Measurements from ENCODE around the gene ZNF853. TPM values are rescaled to one million over a fixed set of nuclear protein-coding genes. Genes with fewer than 3 reads are reported as not detected.
"Not testable (repeated sequence)": the region's sequence is repeated elsewhere in the genome, so short reads cannot be mapped to it uniquely, and the experiment has no call there.

The ZNF853 gene
- total RNA-seq, 1 experiment from 2014 or later = under 0.01 TPM

- DNase-seq (ENCODE audit: low read depth) = no peak
Measured at GRCh38 chr7:6606866-6607583, 8.4 kb upstream of the ZNF853 start.

DNA sequence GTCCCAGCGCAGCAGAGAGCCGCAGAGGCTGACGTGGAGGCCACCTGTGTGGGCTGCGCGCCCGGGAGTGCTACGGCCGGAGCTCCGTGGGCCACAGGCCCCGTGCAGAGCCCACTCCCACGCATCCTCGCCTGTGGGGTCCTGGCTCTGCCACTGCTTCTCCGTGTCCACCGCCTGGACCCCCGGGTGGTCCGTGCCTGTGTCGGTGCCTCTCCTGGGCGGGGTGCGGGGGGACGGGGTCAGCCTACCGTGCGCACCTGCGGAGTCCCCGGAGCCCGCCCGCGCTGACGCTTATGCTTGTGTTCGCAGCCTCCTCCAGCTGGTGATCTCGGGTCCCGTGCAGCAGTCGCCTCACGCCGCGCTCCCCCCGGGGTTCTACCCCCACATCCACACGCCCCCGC is 7.8 kb upstream of the ZNF853 start:
- no peak for DNase-seq (ENCODE audit: low read depth)

GRCh38 chr7:6608081-6608480 is 7.3 kb upstream of the ZNF853 start:
- DNase-seq (ENCODE audit: low read depth) = no peak

GRCh38 chr7:6608794-6609193 is 6.6 kb upstream of the ZNF853 start:
- no peak for DNase-seq (ENCODE audit: low read depth)

GRCh38 chr7:6612819-6613218 is 2.6 kb upstream of the ZNF853 start:
- no peak for DNase-seq (ENCODE audit: low read depth)

DNA sequence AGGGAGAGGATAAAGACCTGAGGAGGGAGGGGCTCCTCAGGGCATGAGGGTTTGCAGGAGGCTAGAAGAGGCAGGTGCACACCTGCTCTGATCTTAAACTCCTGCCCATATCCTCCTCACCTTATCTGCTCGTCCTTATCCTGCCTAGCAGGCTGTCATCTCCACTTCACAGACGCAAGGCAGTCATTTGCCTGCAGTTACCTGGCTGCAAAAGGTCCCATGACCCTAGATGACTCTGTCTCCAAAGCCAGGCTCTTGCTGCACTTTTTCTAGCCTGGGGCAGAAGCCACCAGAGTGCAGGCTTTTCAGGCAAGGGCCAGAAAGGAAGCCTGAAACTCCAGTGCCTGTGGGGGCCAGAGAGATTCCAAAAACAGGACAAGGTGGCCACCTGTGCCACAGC is 1.7 kb upstream of the ZNF853 start:
- DNase-seq (ENCODE audit: low read depth) = no peak

- no peak for DNase-seq (ENCODE audit: low read depth)
Measured at GRCh38 chr7:6615723-6616555, 529 bp downstream of the ZNF853 start.

GRCh38 chr7:6616854-6617643 is 1.6 kb downstream of the ZNF853 start:
- DNase-seq (ENCODE audit: low read depth) = no peak

DNA sequence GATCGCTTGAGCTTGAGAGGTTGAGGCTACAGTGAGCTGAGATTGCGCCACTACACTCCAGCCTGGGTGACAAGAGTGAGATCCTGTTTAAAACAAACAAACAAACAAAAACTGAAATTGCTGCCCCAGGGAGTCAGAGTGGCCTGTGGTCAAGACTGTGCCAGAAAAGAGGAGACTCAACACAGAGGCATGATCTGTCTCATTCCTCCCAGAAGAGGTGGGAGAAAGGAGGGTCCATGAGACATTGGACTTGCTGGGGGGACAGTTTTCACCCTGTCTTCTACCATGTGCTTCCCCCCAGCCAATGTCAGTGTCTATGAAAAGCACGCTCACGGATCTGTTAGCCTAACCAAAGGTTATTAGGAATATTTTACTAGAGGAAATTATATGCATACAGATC is 3.2 kb downstream of the ZNF853 start:
- DNase-seq (ENCODE audit: low read depth) = no peak

DNA sequence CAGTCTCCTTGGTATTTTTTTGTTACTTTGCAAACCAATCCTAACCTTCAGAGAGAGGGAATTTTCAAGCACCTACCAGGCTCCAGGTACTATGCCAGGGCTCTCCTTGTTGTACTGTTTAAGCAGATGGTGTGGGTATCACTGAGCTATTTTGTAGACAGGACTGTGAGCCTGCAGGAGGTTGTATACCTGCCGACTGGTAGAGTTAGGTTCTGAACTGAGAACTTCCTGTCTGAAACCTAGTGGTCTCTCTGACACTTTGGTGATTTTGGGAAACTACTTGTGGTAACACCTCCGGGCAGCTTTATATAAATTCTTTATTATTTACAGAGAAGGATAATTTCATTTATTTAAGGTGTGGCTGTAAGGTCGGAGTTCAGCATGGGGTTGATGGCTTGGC is 4.6 kb downstream of the ZNF853 start:
- no peak for DNase-seq (ENCODE audit: low read depth)

DNA sequence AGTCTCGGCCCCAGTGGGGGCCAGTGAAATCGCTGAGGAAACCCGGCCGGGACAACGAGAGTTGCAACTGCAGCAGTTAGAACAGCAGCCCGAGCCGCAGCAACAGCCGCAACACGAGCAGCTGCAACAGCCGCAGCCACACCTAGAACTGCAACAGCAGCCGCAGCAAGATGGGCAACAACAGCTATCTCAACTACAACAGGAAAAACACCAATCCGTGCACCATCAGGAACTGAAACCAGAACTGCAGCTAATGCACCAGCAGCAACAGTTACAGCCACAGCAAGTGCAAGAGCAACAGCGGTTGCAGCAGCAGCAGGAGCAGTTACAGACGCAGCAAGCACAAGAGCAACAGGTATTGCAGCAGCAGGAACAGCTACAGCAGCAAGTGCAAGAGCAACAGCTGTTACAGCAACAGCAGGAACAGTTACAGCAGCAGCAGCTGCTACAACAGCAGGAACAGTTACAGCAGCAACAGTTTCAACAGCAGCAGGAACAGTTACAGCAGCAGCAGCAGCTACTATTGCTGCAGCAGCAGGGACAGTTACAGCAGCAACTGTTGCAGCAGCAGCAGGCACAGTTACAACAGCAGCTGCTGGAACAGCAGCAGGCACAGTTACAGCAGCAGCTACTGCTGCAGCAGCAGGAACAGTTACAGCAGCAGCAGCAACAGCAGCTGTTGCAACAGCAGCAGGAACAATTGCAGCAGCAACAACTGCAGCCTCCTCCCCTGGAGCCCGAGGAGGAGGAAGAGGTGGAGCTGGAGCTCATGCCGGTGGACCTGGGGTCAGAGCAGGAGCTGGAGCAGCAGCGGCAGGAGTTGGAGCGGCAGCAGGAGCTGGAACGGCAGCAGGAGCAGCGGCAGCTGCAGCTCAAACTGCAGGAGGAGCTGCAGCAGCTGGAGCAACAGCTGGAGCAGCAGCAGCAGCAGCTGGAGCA is 6.1 kb downstream of the ZNF853 start:
- DNase-seq (ENCODE audit: low read depth) = no peak

DNA sequence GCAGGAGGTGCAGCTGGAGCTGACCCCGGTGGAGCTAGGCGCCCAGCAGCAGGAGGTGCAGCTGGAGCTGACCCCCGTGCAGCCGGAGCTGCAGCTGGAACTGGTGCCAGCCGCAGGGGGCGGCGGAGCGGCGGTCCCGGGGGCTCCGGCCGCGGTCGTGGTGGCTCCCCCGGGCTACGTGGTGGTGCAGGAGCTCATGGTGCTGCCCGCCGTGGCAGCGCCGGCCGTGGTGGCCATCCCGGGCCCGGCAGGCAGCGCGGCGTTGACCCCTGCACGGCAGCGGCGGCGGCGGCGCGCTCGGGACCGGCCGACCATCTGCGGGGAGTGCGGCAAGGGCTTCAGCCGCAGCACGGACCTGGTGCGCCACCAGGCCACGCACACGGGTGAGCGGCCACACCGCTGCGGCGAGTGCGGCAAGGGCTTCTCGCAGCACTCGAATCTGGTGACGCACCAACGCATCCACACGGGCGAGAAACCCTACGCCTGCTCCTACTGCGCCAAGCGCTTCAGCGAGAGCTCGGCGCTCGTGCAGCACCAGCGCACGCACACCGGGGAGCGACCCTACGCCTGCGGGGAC is 6.8 kb downstream of the ZNF853 start:
- no peak for DNase-seq (ENCODE audit: low read depth)

DNA sequence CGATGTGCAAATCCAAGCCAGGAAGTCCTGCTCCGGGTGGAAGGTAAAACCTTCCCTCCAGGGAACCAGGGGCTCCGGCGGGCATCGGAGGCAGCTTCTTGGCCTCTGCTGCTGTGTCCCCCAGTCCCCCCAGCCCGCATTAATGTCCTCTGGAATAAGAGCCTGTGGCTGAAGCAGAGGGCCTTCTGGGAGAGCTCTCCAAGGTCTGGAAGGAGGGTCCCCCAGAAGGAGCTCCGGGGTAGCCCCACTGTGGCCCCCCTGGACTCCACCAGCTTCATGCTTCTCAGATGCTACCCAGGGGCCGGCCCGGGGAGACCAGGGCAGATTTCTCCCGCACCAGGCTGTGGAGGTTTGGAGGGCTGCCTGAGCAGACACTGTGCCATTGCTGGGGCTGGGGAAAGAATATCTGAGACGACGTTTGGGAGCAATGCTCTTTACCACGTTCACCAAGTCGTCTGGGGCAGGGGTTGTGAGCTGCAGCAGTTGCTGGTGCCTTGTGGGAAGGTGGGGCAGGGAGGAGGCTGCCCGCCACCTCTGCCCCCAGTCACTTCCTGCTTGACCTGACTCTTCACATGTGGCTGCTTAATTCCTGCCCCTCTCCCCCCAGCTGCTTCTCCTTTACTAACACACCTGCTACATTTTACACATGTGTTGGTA is 8.3 kb downstream of the ZNF853 start:
- no peak for DNase-seq (ENCODE audit: low read depth)

GRCh38 chr7:6624246-6624611 is 8.8 kb downstream of the ZNF853 start:
- no peak for DNase-seq (ENCODE audit: low read depth)

GRCh38 chr7:6628045-6628444 is 12.6 kb downstream of the ZNF853 start:
- DNase-seq (ENCODE audit: low read depth) = no peak

GRCh38 chr7:6630007-6630849 is 14.8 kb downstream of the ZNF853 start:
- DNase-seq (ENCODE audit: low read depth) = no peak

DNA sequence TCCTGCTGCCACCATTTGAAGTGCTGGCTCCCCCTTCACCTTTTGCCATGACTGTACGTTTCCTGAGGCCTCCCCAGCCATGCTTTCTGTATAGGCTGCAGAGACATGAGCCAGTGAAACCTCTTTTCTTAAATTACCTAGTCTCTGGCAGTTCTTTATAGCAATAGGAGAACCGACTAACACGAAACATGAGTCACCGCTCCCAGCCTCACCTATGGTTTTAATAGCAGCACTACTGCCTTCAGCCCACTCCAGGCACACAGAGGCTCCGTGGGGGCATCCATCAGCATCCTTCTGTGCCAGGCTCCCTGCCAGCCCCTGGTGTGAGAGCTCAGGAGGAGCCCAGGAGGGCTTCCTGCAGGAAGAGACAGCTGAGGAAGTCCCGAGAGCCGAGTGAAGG is 16.2 kb downstream of the ZNF853 start:
- DNase-seq (ENCODE audit: low read depth) = no peak

GRCh38 chr7:6634021-6634420 is 18.6 kb downstream of the ZNF853 start:
- no peak for DNase-seq (ENCODE audit: low read depth)

DNA sequence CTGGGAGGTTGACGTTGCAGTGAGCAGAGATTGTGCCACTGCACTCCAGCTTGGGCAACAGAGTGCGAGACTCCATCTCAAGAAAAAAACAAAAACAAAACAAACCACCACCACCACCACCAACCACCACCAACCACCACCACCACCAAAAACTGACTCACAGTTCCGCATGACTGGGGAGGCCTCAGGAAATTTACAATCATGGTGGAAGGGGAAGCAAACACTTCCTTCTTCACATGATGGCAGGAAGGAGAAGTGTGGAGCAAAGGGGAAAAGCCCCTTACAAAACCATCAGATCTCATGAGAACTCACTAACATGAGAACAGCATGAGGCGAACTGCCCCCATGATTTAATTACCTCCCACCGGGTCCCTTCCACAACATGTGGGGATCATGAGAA is 19.6 kb downstream of the ZNF853 start:
- DNase-seq (ENCODE audit: low read depth) = not testable (repeated sequence)

Data from RPMI7951 (cell line).